SH-SY5Y (cell line): Measurements from ENCODE around the gene MEIS1.

Source experiments
- GATA2 ChIP-seq: IDR thresholded peaks from 2 replicates; pipeline ENCODE4 v1.6.1; 2011; ENCODE audit warnings: mild to moderate bottlenecking, low read depth, low read length
- GATA3 ChIP-seq: IDR thresholded peaks from 2 replicates; pipeline ENCODE4 v1.6.1; 2011; ENCODE audit warnings: low read depth, mild to moderate bottlenecking, low read length, moderate library complexity

DNA sequence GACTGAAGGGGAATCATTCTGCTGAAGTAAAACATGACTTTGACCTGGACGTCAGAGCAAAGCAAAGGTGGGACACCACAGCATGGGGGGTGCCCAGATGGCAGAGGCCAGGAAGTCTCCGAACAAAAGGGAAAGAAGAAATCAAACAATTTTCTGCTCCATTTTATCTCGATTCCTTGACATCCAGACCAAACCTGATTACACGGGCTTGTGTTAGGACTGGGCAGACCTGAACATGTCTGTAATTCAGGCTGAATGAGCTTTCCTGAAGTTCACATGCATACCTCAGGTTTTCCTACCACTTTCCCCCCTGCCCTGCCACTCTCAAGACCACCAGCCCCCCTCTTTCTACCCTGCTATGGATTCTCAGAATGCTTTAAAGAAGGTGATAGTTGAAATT lies 44.8 kb upstream of the MEIS1 start:
- no peak for TF ChIP-seq GATA2
- no peak for TF ChIP-seq GATA3
